ENCODE data around the gene ITSN1.
"Not testable (repeated sequence)": the region's sequence is repeated elsewhere in the genome, so short reads cannot be mapped to it uniquely, and the experiment has no call there.

The ITSN1 gene

DNA sequence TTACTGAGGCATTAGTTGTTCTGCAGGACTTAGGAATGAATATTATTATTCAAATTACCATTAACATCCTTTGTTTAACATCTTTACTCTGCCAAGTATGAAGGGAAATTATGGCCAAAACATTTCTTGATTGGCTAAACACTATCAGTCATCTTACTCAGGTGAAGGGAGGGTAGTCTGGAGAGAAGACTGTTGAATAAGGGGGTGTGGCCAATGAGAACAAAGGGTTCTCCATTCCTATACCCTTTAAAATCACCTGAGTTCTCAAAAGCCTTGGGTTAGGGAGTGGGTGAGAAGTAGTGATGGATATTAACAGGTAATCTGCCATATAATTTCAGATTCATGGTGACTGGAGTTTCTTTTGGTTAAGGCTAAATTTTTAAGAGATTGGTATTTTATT, 20.0 kb upstream of the ITSN1 start:
- no peak for TF ChIP-seq ZFX (IDR thresholded peaks at IDR 0.05; ENCODE audit: borderline replicate concordance)
- TF ChIP-seq, protein P1, sequence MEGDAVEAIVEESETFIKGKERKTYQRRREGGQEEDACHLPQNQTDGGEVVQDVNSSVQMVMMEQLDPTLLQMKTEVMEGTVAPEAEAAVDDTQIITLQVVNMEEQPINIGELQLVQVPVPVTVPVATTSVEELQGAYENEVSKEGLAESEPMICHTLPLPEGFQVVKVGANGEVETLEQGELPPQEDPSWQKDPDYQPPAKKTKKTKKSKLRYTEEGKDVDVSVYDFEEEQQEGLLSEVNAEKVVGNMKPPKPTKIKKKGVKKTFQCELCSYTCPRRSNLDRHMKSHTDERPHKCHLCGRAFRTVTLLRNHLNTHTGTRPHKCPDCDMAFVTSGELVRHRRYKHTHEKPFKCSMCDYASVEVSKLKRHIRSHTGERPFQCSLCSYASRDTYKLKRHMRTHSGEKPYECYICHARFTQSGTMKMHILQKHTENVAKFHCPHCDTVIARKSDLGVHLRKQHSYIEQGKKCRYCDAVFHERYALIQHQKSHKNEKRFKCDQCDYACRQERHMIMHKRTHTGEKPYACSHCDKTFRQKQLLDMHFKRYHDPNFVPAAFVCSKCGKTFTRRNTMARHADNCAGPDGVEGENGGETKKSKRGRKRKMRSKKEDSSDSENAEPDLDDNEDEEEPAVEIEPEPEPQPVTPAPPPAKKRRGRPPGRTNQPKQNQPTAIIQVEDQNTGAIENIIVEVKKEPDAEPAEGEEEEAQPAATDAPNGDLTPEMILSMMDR (IDR thresholded peaks at IDR 0.05) = no peak
- H3K27ac ChIP-seq = no peak overlapping the region

DNA sequence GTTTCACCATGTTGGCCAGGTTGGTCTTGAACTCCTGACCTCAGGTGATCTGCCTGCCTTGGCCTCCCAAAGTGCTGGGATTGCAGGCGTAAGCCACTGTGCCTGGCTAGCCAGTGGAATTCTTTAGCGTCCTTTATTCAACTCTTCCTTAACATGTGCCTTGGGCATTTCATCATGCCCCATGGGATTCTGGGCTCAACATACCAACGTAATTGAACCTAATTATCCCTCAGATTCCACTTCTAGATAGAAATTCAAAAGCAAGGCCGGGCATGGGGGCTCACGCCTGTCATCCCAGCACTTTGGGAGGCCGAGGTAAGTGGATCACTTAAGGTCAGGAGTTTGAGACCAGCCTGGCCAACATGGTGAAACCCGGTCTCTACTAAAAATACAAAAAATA, 16.1 kb upstream of the ITSN1 start:
- not testable (repeated sequence) for H3K27ac ChIP-seq

DNA sequence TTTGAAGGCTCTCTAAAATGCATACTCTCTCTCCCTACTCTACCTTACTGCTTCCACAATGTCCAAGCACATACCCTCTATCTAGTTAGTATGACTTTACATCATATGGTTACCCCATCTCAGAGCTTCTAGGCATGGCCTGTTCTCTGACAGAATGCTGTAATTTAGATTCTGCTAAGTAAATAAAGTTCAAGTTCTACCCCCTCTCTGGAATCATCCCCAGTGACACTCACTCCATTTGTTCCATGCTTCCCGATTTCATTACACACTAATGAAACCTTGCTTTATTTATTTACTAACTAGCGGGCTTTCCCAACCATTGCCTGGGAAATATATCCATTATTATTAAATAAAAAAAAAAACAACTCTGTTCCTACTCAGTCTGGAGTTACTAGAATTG, 8.0 kb upstream of the ITSN1 start:
- H3K27ac ChIP-seq = no peak overlapping the region
- TF ChIP-seq ZFX (IDR thresholded peaks at IDR 0.05; ENCODE audit: borderline replicate concordance) = no peak
- TF ChIP-seq, protein P1 (IDR thresholded peaks at IDR 0.05) = no peak

DNA sequence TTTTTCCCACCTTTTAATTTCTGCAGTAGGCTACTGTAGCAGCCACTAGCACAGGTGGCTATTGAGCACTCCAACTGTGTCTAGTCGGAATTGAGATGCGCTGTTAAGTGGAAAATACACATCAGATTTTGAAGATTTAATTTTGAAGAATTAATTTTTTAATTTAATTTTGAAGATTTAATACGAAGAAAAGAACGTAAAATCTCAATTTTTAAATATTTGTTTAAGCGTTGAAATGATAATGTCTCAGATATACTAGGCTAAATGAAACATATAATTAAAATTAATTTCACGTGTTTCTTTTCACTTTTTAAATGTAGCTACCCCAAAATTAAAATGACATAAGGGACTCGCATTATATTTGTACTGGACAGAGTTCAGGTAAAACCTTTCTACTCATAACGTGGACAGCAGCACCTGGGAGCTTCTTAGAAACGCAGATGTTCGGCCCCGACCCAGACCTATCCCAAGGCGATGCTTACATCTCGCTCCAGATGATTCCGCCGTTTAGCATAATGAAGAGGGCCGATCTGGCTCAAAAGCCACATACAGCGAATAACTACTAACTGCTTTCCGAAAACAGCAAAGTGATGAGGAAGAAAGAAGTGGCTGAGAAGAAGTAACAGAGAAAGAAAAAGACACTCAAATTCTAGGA, 1.5 kb upstream of the ITSN1 start:
- peak overlapping the region; percentile 88 for H3K27ac ChIP-seq
- TF ChIP-seq, protein P1 (IDR thresholded peaks at IDR 0.05) = no peak
- no peak for TF ChIP-seq ZFX (IDR thresholded peaks at IDR 0.05; ENCODE audit: borderline replicate concordance)

DNA sequence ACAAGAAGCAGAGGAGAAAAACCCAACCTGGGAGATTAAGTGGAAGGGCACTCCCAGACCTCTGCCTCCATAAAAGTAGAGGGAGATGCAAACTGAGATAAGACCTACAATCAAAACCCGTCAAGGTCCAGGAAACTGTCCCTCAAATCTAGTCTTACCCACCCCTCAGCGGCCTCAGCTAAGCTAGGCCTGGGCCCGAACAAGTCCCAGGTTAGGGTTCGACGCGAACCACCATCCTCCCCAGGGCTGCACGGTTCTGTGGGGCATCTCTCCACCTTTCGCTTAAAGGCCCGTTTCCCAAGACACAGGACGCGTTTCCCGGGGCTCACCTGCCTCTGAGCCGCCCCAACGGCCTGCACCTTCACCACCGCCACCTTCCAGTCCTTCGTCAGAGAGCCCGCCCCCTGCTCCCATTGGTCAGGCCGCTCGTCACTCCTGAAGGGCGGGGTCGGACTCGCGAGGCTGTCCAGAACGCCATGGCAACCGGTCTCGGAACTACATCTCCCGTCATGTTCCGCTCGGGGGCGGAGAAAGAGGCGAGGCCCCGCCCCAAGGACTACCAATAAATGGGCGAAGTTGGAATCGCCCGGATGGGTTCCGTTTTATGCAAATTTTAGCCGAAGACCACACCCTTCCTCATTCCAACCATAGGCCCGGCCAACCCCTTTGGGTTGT, 812 bp upstream of the ITSN1 start, which contains the start of gene CRYZL1:
Gene CRYZL1, minus strand, starts transcription at position 390 of the 675 bp plus-strand sequence. CDS start 10,190 bp downstream, outside the sequence.
- peak within 1 kb of the TSS; percentile 88 for H3K27ac ChIP-seq
- TF ChIP-seq ZFX (IDR thresholded peaks at IDR 0.05; ENCODE audit: borderline replicate concordance) = no peak
- TF ChIP-seq, protein P1 (IDR thresholded peaks at IDR 0.05) = no peak

DNA sequence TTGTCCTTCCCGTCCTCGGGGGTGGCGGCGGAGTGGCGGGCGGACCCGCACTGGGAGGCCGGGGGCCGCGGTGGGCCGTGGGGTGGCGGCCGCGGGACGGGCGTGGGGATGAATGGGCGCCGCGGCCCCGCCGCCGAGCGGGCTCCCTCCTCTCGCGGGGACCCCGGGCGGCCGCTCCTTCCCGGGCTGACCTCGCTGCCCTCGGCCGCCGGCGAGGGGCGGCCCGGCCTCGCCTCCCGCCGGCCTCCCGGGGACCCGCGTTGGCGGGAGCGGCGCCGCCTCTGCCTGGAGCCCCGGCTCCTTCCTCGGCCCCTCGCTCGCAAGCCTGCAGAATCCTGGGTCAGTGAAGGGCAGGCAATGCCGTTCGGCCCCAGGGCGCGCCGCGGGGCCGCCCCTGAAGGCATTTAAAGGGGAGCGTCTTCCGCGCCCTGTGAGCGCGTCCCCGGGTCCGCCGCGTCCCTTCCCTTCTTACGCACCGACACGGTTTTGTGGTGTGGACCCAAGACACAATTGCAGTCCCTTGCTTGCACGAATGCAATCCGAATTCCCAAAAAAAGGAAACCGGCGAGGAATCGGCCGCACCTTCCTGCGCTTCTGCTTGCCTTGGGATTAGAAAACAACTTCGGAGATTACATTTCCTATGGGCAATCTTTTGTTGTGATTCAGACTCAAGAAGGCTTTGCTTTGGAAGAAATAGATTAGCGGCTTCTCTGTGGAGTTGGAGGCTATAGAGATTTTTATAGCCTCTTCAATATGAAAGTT, 776 bp downstream of the ITSN1 start:
- TF ChIP-seq, protein P1 (IDR thresholded peaks at IDR 0.05) = no peak
- no peak for TF ChIP-seq ZFX (IDR thresholded peaks at IDR 0.05; ENCODE audit: borderline replicate concordance)

DNA sequence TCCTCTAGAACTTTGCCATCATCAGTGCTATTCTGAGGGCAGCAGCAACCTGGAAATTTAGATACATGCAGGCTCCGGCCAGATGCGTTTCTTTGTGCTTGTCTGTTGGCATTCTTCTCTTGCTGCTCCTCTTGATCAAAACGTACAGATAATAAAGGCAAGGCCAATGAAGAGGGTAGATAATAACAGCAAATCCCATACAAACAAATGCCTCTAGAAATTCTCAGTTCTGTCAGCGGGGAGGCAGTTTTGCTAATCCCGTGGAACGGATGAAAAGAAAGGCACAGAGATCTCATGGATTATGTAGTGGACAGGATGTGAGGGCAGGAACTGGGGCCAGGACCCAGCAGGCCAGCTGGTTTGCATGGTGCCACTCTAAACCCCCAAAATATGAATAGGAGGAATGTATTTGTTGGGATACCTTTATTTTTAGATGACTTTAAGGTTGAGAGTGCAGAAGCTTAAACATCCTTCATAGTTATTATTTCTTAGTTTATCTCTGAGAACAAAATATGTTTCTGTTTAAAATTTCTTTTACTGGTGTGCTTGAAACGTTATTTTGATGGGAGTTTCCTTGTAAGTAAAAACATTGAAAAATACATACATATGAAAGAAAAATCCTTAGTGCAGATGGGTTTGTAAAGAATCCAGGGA, 1.5 kb downstream of the ITSN1 start:
- no peak overlapping the region for H3K27ac ChIP-seq
- no peak for TF ChIP-seq ZFX (IDR thresholded peaks at IDR 0.05; ENCODE audit: borderline replicate concordance)
- TF ChIP-seq, protein P1 (IDR thresholded peaks at IDR 0.05) = no peak

More for the DNA sequence above, 776 bp downstream of the ITSN1 start:
- peak overlapping the region; percentile 88 for H3K27ac ChIP-seq
